Activated naive CD8-positive, alpha-beta T cell treated with anti-CD3 and anti-CD28 coated beads for 36 hours (primary cell): ENCODE measurements around the gene DIPK1B. TPM values are rescaled to one million over a fixed set of nuclear protein-coding genes. Genes with fewer than 3 reads are reported as not detected.

Source experiments
- DNase-seq: peaks from one replicate; pipeline ENCODE4 v3.0.0; 2021
- H3K27ac Mint-ChIP-seq: one replicate; pipeline ENCODE4 v1.8.0; 2022; ENCODE audit warnings: mild to moderate bottlenecking, moderate library complexity, mixed read lengths
- H3K27me3 Mint-ChIP-seq: one replicate; pipeline ENCODE4 v1.8.0; 2022; ENCODE audit warnings: mild to moderate bottlenecking, mixed read lengths
- H3K36me3 Mint-ChIP-seq: one replicate; pipeline ENCODE4 v1.8.0; 2021; ENCODE audit warnings: mild to moderate bottlenecking, mixed read lengths
- H3K4me1 Mint-ChIP-seq: one replicate; pipeline ENCODE4 v1.8.0; 2021; ENCODE audit warnings: mixed read lengths
- H3K4me3 Mint-ChIP-seq: one replicate; pipeline ENCODE4 v1.8.0; 2022; ENCODE audit warnings: mild to moderate bottlenecking, moderate library complexity, mixed read lengths
- H3K9me3 Mint-ChIP-seq: one replicate; pipeline ENCODE4 v1.8.0; 2022; ENCODE audit warnings: mixed read lengths
- total RNA-seq, 2 experiments: library from RNA; stranded (reverse); gene quantifications; one replicate each; pipeline ENCODE4 v1.2.3, GENCODE V29; 2021

DIPK1B gene
- total RNA-seq, 2 experiments from 2014 or later = 0.10 TPM; not detected in 1

- H3K27me3 Mint-ChIP-seq = peaks cover 3% of the 10 kb centered on the region
- H3K9me3 Mint-ChIP-seq = no peaks in the 10 kb centered on the region
- H3K4me3 Mint-ChIP-seq = peak overlapping the region; percentile 40
- no peak for DNase-seq
- peaks cover 29% of the 10 kb centered on the region for H3K4me1 Mint-ChIP-seq
- peaks cover 38% of the 10 kb centered on the region for H3K36me3 Mint-ChIP-seq
- H3K27ac Mint-ChIP-seq = no peak overlapping the region
Observed at GRCh38 chr9:136724772-136725171, 12.4 kb downstream of the DIPK1B start.

GRCh38 chr9:136725612-136726011 lies 13.2 kb downstream of the DIPK1B start:
- H3K27ac Mint-ChIP-seq = peak overlapping the region; percentile 98
- peaks cover 3% of the 10 kb centered on the region for H3K27me3 Mint-ChIP-seq
- H3K4me3 Mint-ChIP-seq = peak overlapping the region; percentile 95
- peaks cover 38% of the 10 kb centered on the region for H3K36me3 Mint-ChIP-seq
- no peak for DNase-seq
- H3K9me3 Mint-ChIP-seq = no peaks in the 10 kb centered on the region
- H3K4me1 Mint-ChIP-seq = peaks cover 29% of the 10 kb centered on the region

GRCh38 chr9:136726118-136726517 lies 13.7 kb downstream of the DIPK1B start:
- Mint-ChIP-seq H3K27me3 (peaks cover 3% of the 10 kb centered on the region), H3K9me3 (no peaks in the 10 kb centered on the region), H3K4me1 (peaks cover 29% of the 10 kb centered on the region), H3K4me3 (peak overlapping the region; percentile 95), H3K36me3 (peaks cover 39% of the 10 kb centered on the region), H3K27ac (peak overlapping the region; percentile 98)
- no peak for DNase-seq

- peaks cover 30% of the 10 kb centered on the region for H3K4me1 Mint-ChIP-seq
- H3K27ac Mint-ChIP-seq = peak overlapping the region; percentile 98
- peak; percentile 41 for DNase-seq
- peaks cover 42% of the 10 kb centered on the region for H3K36me3 Mint-ChIP-seq
- no peaks in the 10 kb centered on the region for H3K9me3 Mint-ChIP-seq
- H3K4me3 Mint-ChIP-seq = peak overlapping the region; percentile 95
- H3K27me3 Mint-ChIP-seq = peaks cover 3% of the 10 kb centered on the region
Observed at GRCh38 chr9:136726631-136727191, 14.3 kb downstream of the DIPK1B start.

- H3K4me3 Mint-ChIP-seq = peak overlapping the region; percentile 95
- peaks cover 3% of the 10 kb centered on the region for H3K27me3 Mint-ChIP-seq
- peaks cover 43% of the 10 kb centered on the region for H3K36me3 Mint-ChIP-seq
- no peaks in the 10 kb centered on the region for H3K9me3 Mint-ChIP-seq
- peak overlapping the region; percentile 29 for H3K27ac Mint-ChIP-seq
- peaks cover 31% of the 10 kb centered on the region for H3K4me1 Mint-ChIP-seq
- peak; percentile 93 for DNase-seq
Observed at GRCh38 chr9:136728080-136728547, 15.7 kb downstream of the DIPK1B start.

GRCh38 chr9:136728548-136729123 lies 16.3 kb downstream of the DIPK1B start:
- H3K27me3 Mint-ChIP-seq = peaks cover 3% of the 10 kb centered on the region
- no peak overlapping the region for H3K27ac Mint-ChIP-seq
- peaks cover 41% of the 10 kb centered on the region for H3K36me3 Mint-ChIP-seq
- H3K4me3 Mint-ChIP-seq = peak overlapping the region; percentile 63
- no peaks in the 10 kb centered on the region for H3K9me3 Mint-ChIP-seq
- peaks cover 31% of the 10 kb centered on the region for H3K4me1 Mint-ChIP-seq
- DNase-seq = no peak

GRCh38 chr9:136729144-136729543 lies 16.8 kb downstream of the DIPK1B start:
- H3K27me3 Mint-ChIP-seq = peaks cover 3% of the 10 kb centered on the region
- no peak for DNase-seq
- H3K4me1 Mint-ChIP-seq = peaks cover 28% of the 10 kb centered on the region
- peaks cover 36% of the 10 kb centered on the region for H3K36me3 Mint-ChIP-seq
- no peaks in the 10 kb centered on the region for H3K9me3 Mint-ChIP-seq
- H3K4me3 Mint-ChIP-seq = peak overlapping the region; percentile 63
- no peak overlapping the region for H3K27ac Mint-ChIP-seq

- Mint-ChIP-seq H3K4me3 (peak overlapping the region; percentile 63), H3K36me3 (peaks cover 30% of the 10 kb centered on the region), H3K27ac (no peak overlapping the region), H3K9me3 (no peaks in the 10 kb centered on the region), H3K27me3 (peaks cover 3% of the 10 kb centered on the region), H3K4me1 (peaks cover 28% of the 10 kb centered on the region)
- no peak for DNase-seq
Observed at GRCh38 chr9:136729926-136730325, 17.6 kb downstream of the DIPK1B start.

- peaks cover 14% of the 10 kb centered on the region for H3K4me1 Mint-ChIP-seq
- peaks cover 6% of the 10 kb centered on the region for H3K36me3 Mint-ChIP-seq
- no peak for DNase-seq
- H3K4me3 Mint-ChIP-seq = no peak overlapping the region
- no peaks in the 10 kb centered on the region for H3K9me3 Mint-ChIP-seq
- H3K27ac Mint-ChIP-seq = no peak overlapping the region
- H3K27me3 Mint-ChIP-seq = no peaks in the 10 kb centered on the region
Observed at GRCh38 chr9:136732444-136733178, 20.2 kb downstream of the DIPK1B start.

- no peak for DNase-seq
- Mint-ChIP-seq H3K9me3 (no peaks in the 10 kb centered on the region), H3K27me3 (no peaks in the 10 kb centered on the region), H3K27ac (no peak overlapping the region), H3K4me3 (no peak overlapping the region), H3K4me1 (peaks cover 16% of the 10 kb centered on the region), H3K36me3 (peaks cover 9% of the 10 kb centered on the region)
Observed at GRCh38 chr9:136733611-136734010, 21.2 kb downstream of the DIPK1B start.

- Mint-ChIP-seq H3K4me3 (no peak overlapping the region), H3K27me3 (no peaks in the 10 kb centered on the region), H3K36me3 (peaks cover 11% of the 10 kb centered on the region), H3K27ac (no peak overlapping the region), H3K4me1 (peaks cover 9% of the 10 kb centered on the region), H3K9me3 (no peaks in the 10 kb centered on the region)
- no peak for DNase-seq
Observed at GRCh38 chr9:136734837-136735496, 22.6 kb downstream of the DIPK1B start.

GRCh38 chr9:136735812-136736480 lies 23.6 kb downstream of the DIPK1B start:
- Mint-ChIP-seq H3K4me1 (peaks cover 14% of the 10 kb centered on the region), H3K9me3 (no peaks in the 10 kb centered on the region), H3K36me3 (peaks cover 11% of the 10 kb centered on the region), H3K4me3 (no peak overlapping the region), H3K27ac (no peak overlapping the region), H3K27me3 (no peaks in the 10 kb centered on the region)
- no peak for DNase-seq

- DNase-seq = no peak
- peaks cover 6% of the 10 kb centered on the region for H3K36me3 Mint-ChIP-seq
- no peaks in the 10 kb centered on the region for H3K9me3 Mint-ChIP-seq
- H3K4me1 Mint-ChIP-seq = peaks cover 23% of the 10 kb centered on the region
- H3K4me3 Mint-ChIP-seq = no peak overlapping the region
- H3K27ac Mint-ChIP-seq = no peak overlapping the region
- H3K27me3 Mint-ChIP-seq = peaks cover 10% of the 10 kb centered on the region
Observed at GRCh38 chr9:136738960-136739359, 26.6 kb downstream of the DIPK1B start.

GRCh38 chr9:136739509-136739908 lies 27.1 kb downstream of the DIPK1B start:
- H3K4me1 Mint-ChIP-seq = peaks cover 23% of the 10 kb centered on the region
- peaks cover 6% of the 10 kb centered on the region for H3K36me3 Mint-ChIP-seq
- H3K27ac Mint-ChIP-seq = no peak overlapping the region
- H3K27me3 Mint-ChIP-seq = peaks cover 10% of the 10 kb centered on the region
- H3K4me3 Mint-ChIP-seq = no peak overlapping the region
- no peak for DNase-seq
- no peaks in the 10 kb centered on the region for H3K9me3 Mint-ChIP-seq

GRCh38 chr9:136740069-136740468 lies 27.7 kb downstream of the DIPK1B start:
- Mint-ChIP-seq H3K36me3 (peaks cover 6% of the 10 kb centered on the region), H3K9me3 (no peaks in the 10 kb centered on the region), H3K4me1 (peaks cover 19% of the 10 kb centered on the region), H3K27me3 (peaks cover 10% of the 10 kb centered on the region), H3K4me3 (no peak overlapping the region), H3K27ac (no peak overlapping the region)
- no peak for DNase-seq
